GM12874 (cell line): ENCODE data around the gene EIF2B2.

Experiments
- TF ChIP-seq, protein P1 (sequence below): IDR thresholded peaks from 2 replicates; pipeline ENCODE4 v1.5.1; 2011; ENCODE audit warnings: low read depth, mild to moderate bottlenecking, control low read depth, low read length, moderate library complexity; ENCODE audit not compliant: insufficient read depth

Gene EIF2B2

DNA sequence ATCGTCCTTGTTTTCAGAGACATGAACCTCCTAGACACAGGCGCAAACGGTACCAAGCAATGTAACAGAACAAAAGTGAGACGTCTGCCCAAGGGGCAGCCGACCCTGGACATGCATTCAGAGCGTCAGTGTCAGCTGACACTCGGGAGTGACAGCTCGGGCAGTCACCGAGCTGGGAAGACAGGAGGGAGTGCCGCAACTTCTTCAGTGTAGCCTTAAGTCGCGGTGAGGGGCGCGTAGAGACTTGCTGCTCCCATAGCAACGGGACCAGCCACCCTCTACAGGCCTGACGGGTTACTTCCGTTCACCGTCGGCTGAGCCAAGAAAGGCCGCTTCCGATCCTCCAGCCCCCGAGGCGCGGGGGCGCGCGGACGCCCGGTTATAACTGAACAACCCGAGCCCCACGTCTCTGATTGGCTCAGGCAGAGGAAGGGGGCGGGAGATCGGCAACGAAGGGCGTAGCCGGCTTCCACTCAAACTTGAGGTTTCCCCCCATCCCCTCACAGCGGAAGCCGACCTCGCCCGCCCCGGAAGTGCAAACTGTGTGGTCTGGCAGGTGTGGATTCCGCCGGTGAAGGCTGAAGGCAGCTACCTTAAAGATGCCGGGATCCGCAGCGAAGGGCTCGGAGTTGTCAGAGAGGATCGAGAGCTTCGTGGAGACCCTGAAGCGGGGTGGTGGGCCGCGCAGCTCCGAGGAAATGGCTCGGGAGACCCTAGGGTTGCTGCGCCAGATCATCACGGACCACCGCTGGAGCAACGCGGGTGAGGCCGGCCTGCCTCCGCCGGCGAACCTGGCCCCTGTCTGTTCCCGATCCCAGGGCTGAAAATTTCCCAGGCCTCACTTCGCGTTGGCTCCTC, at the start of gene EIF2B2:
TSS of gene EIF2B2 (plus strand) at position 530 of the 858 bp plus-strand sequence. CDS start at position 600, 70 bp downstream.
- TF ChIP-seq, protein P1, sequence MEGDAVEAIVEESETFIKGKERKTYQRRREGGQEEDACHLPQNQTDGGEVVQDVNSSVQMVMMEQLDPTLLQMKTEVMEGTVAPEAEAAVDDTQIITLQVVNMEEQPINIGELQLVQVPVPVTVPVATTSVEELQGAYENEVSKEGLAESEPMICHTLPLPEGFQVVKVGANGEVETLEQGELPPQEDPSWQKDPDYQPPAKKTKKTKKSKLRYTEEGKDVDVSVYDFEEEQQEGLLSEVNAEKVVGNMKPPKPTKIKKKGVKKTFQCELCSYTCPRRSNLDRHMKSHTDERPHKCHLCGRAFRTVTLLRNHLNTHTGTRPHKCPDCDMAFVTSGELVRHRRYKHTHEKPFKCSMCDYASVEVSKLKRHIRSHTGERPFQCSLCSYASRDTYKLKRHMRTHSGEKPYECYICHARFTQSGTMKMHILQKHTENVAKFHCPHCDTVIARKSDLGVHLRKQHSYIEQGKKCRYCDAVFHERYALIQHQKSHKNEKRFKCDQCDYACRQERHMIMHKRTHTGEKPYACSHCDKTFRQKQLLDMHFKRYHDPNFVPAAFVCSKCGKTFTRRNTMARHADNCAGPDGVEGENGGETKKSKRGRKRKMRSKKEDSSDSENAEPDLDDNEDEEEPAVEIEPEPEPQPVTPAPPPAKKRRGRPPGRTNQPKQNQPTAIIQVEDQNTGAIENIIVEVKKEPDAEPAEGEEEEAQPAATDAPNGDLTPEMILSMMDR, result no peak

DNA sequence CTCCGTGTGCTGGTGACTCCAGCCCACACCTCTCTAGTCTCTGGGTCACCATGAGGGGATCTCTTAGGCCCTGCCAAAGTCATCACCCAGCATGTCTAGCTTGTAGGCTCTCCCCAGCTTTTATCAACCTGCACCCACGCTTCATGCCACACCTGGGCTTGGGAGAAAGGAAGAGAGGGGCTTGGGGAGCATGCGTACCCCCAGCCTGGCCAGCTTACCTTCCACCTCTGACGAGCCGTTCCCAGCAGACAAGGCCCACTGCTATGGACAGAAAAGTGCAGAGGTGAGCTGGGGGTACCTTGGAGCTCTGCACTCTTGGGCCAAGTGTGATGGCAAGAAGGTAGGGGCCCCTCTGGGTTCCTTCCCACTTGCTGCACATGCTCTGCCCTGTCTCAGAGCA, 49.0 kb upstream of the EIF2B2 start:
- TF ChIP-seq, protein P1, result no peak

DNA sequence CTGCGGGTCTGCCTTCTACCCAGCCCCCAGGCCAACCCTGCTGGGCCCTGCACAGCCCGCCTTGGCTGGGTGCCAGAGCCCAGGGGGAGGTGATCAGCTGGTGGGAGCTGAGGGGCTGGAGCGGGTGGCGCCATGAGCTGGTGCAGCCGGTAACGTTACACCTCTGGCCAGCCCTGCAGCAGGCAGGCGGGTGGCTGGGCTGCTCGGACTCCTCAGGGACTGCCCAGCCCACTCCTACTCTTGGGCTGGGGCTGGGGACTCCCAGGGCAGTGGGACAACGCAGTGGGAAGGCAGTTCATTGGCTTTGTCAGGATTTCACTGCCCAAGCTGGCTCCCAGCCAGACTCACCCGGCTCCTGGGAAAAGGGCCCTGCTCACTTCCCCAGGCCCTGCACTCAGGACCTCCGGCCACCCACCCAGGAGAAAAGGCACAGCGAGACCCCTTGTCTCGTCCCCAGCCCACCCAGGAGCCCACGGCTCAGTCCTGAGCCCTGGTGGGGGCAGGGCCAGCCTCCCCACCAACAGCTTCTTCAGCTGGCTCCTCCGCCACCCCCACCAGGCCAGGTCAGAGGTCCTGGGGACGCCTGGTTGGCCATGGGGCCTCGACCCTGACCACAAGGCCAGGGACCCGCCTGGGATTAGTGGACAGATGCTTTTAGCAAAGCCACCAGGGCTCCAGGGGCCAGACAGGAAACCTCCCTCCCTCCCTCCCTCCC, 48.3 kb upstream of the EIF2B2 start:
- TF ChIP-seq, protein P1, result no peak

DNA sequence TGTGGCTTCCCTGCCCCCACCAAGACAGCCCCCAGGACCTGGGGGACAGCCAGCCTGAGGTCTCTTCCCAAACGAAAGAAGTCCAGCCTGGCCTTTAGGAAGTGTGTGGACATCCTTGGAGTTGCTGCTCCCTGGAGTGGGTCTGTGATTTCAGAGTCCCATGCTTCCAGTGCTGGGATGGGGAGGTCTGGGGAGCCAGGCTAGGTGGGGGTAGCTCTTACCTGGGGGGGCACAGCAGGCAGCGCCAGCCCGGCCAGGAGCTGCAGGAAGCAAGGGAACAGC, 47.8 kb upstream of the EIF2B2 start:
- TF ChIP-seq, protein P1, result no peak

DNA sequence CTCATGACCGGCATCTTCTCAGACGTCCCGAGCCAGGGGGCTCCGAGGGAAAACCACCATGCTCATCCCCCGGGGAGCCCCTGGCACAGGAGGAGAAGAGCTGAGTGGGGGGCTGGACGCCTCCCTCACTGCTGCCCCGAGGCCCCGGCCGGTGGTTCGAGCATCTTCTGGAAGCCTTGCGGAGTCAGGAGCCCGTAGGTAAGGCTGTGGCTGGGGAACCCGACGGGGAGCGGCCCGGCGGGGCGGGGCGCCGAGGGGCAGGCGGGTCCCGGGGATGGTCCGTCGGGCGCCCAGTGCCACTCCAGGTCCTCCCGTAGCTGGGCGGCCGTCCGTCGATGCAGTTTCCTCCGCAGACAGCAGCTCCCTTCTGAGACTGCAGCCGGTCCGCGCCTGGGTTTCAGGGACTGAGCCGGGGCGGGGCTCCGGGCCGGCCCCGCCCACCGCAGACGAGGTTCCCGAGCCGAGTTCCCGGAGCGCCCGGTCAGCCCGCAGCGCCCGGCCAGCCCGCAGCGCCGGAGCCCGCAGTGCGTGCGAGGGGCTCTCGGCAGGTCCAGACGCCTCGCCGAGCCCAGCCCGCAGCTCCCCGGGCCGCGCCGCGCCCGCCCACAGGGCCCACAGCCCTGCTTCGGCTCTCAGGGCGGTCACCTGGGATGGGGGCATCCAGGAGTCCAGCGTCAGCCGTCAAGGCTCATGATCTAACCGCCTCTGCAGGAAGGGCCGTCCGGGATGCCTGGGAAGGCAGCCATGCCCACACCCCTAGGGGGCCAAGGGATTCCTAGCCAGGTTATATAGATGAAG, 47.3 kb upstream of the EIF2B2 start, which contains the start of gene PGF:
TSS of gene PGF (minus strand) at position 369 of the 798 bp plus-strand sequence. CDS start at position 14, 355 bp downstream.
- TF ChIP-seq, protein P1, result no peak

DNA sequence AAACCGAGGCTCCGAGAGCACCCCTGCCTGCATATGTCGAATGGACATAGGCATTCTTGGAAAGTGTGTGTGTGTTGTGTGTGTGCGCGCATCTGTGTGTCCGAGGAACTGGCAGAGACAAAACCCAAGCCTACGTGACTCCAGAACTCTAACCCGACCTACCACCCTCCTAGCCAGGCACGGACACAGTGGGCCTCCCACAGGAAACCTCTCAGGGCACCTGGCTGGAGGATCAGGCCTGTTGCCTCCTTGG, 46.8 kb upstream of the EIF2B2 start:
- TF ChIP-seq, protein P1, result no peak
